ENCODE results near the gene TBC1D21. TPM values are rescaled to one million over a fixed set of nuclear protein-coding genes. Genes with fewer than 3 reads are reported as not detected.
A peak's percentile ranks its signal among the peaks of the same experiment; 100 is the strongest.

Gene TBC1D21
- total and polyA plus RNA-seq, 7 experiments from 2014 or later, result not detected

DNA sequence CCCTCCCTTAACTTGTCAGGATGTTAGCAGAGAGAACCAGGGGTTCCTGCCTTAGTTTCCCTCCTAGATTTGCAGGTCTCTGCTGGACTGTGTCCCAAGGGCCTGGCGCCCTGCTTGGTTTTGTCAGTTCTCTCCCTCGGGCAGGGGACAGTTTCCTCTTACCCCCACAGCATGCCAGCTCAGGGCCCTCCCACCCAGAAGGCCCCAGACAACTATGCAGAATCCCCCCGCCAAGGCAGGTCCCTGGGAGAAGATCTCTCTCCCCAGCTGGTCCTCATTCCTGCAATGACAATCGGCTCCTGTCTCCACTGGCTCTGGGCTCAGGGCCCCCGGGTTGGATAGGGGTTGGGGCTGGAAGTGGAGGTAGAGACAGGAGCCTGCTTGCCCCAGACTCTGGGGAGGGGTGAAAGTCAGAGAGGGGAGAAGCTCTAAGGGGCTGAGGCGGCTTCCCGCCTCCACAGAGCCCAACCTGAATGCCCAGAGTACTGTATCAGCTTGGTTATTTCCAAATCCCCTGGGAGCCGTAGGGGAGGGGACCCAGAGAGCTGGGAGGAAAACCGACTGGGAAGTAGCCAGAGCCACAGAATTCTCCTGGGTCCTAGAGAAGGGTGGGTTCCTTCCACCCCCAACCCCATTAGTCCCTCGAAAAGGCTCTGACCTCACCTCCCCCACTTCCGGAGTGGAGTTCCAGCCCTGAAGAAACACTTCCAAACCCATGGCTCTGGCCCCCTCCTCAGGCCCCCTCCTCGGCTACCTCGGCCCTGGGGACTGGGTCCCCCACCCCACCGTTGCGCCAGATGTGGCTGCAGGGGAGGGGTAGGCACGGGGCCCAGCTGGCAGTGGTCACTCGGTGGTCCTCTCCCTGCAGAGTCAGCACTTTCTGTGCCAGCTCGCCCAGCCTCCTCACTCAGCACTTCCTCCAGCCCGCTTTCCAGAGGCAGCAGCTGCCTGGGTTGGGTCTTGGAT is 49.1 kb downstream of the TBC1D21 start:
- peaks cover 0 to 6% (median 0%) of the 10 kb centered on the region in 5 donors for H3K27me3 Mint-ChIP-seq
- ChIA-PET POLR2A (no interaction called here), CTCF (interaction anchor here (1.7 to 1.9 kb wide), 2 partner anchors 14 to 42 kb away, joined by 4 to 7 read pairs; no protein-coding TSS in a partner anchor)
- Histone ChIP-seq H3K36me3 (ENCODE audit: control insufficient read depth in 2 of 3, insufficient read depth in 3 of 3, low read length in 3 of 3) (peaks cover 0 to 20% (median 0%) of the 10 kb centered on the region in 3 experiments), H3K9me3 (ENCODE audit: control insufficient read depth in 2 of 3, low read length in 3 of 3) (no peaks in the 10 kb centered on the region), H3K4me3 (ENCODE audit: low read length) (no peak overlapping the region), H3K27me3 (ENCODE audit: control insufficient read depth in 2 of 2, insufficient read depth in 2 of 2, low read length in 2 of 2) (no peaks in the 10 kb centered on the region), H3K4me1 (ENCODE audit: control insufficient read depth in 2 of 2, insufficient read depth in 2 of 2, low read length in 2 of 2) (peaks cover 16 to 30% of the 10 kb centered on the region in 2 donors), H3K27ac (ENCODE audit: low read depth, low read length) (no peak overlapping the region)
- no peak for DNase-seq
- H3K36me3 Mint-ChIP-seq, result peaks cover 20 to 30% (median 26%) of the 10 kb centered on the region in 5 donors
- ATAC-seq, result no peak
- peak overlapping the region in 3 of 9 donors; percentile 33 to 80 (median 67) for H3K27ac Mint-ChIP-seq
- peaks cover 4 to 17% (median 12%) of the 10 kb centered on the region in 11 donors for H3K9me3 Mint-ChIP-seq
- intact Hi-C loops (cut with micrococcal nuclease), result no loop called here
- H3K4me3 Mint-ChIP-seq, result no peak overlapping the region
- peaks cover 22 to 48% (median 38%) of the 10 kb centered on the region in 7 donors for H3K4me1 Mint-ChIP-seq

- Histone ChIP-seq H3K4me1 (ENCODE audit: control insufficient read depth in 2 of 2, insufficient read depth in 2 of 2, low read length in 2 of 2) (peaks cover 18 to 33% of the 10 kb centered on the region in 2 donors), H3K4me3 (ENCODE audit: low read length) (no peak overlapping the region), H3K36me3 (ENCODE audit: control insufficient read depth in 2 of 3, insufficient read depth in 3 of 3, low read length in 3 of 3) (peaks cover 0 to 15% (median 0%) of the 10 kb centered on the region in 3 experiments), H3K27ac (ENCODE audit: low read depth, low read length) (no peak overlapping the region), H3K27me3 (ENCODE audit: control insufficient read depth in 2 of 2, insufficient read depth in 2 of 2, low read length in 2 of 2) (no peaks in the 10 kb centered on the region), H3K9me3 (ENCODE audit: control insufficient read depth in 2 of 3, low read length in 3 of 3) (no peaks in the 10 kb centered on the region)
- intact Hi-C loops (cut with micrococcal nuclease), result no loop called here
- Mint-ChIP-seq H3K27me3 (peaks cover 0 to 6% (median 0%) of the 10 kb centered on the region in 5 donors), H3K9me3 (peaks cover 0 to 11% (median 7%) of the 10 kb centered on the region in 11 donors), H3K27ac (peak overlapping the region in 2 of 9 donors; percentile 80), H3K4me3 (no peak overlapping the region), H3K36me3 (peaks cover 15 to 24% (median 20%) of the 10 kb centered on the region in 5 donors), H3K4me1 (peaks cover 26 to 51% (median 40%) of the 10 kb centered on the region in 7 donors)
- DNase-seq (no peak), ATAC-seq (no peak)
- ChIA-PET POLR2A (no interaction called here), CTCF (interaction anchor here (0.5 to 1.9 kb wide), 2 partner anchors 17 to 41 kb away, joined by 4 read pairs; no protein-coding TSS in a partner anchor)
Measured at GRCh38 chr15:73923156-73923487, 49.8 kb downstream of the TBC1D21 start.

- intact Hi-C loops (cut with micrococcal nuclease), result no loop called here
- Histone ChIP-seq H3K4me1 (ENCODE audit: control insufficient read depth in 2 of 2, insufficient read depth in 2 of 2, low read length in 2 of 2) (peaks cover 21 to 34% of the 10 kb centered on the region in 2 donors), H3K4me3 (ENCODE audit: low read length) (no peak overlapping the region), H3K9me3 (ENCODE audit: control insufficient read depth in 2 of 3, low read length in 3 of 3) (no peaks in the 10 kb centered on the region), H3K36me3 (ENCODE audit: control insufficient read depth in 2 of 3, insufficient read depth in 3 of 3, low read length in 3 of 3) (peaks cover 0 to 11% (median 0%) of the 10 kb centered on the region in 3 experiments), H3K27ac (ENCODE audit: low read depth, low read length) (no peak overlapping the region), H3K27me3 (ENCODE audit: control insufficient read depth in 2 of 2, insufficient read depth in 2 of 2, low read length in 2 of 2) (no peaks in the 10 kb centered on the region)
- H3K36me3 Mint-ChIP-seq, result peaks cover 10 to 19% (median 15%) of the 10 kb centered on the region in 5 donors
- H3K9me3 Mint-ChIP-seq, result peaks cover 0 to 6% (median 4%) of the 10 kb centered on the region in 11 donors
- peak overlapping the region in 6 of 9 donors; percentile 15 to 80 (median 76) for H3K27ac Mint-ChIP-seq
- no peak for DNase-seq
- no peak for ATAC-seq
- ChIA-PET POLR2A (no interaction called here), CTCF (interaction anchor here (0.5 to 1.9 kb wide), 2 partner anchors 16 to 41 kb away, joined by 4 read pairs; no protein-coding TSS in a partner anchor)
- H3K27me3 Mint-ChIP-seq, result peaks cover 0 to 6% (median 0%) of the 10 kb centered on the region in 5 donors
- H3K4me3 Mint-ChIP-seq, result peak overlapping the region in 5 of 10 donors; percentile 2 to 46 (median 14)
- H3K4me1 Mint-ChIP-seq, result peaks cover 27 to 53% (median 43%) of the 10 kb centered on the region in 7 donors
Measured at GRCh38 chr15:73923488-73924164, 50.3 kb downstream of the TBC1D21 start.

DNA sequence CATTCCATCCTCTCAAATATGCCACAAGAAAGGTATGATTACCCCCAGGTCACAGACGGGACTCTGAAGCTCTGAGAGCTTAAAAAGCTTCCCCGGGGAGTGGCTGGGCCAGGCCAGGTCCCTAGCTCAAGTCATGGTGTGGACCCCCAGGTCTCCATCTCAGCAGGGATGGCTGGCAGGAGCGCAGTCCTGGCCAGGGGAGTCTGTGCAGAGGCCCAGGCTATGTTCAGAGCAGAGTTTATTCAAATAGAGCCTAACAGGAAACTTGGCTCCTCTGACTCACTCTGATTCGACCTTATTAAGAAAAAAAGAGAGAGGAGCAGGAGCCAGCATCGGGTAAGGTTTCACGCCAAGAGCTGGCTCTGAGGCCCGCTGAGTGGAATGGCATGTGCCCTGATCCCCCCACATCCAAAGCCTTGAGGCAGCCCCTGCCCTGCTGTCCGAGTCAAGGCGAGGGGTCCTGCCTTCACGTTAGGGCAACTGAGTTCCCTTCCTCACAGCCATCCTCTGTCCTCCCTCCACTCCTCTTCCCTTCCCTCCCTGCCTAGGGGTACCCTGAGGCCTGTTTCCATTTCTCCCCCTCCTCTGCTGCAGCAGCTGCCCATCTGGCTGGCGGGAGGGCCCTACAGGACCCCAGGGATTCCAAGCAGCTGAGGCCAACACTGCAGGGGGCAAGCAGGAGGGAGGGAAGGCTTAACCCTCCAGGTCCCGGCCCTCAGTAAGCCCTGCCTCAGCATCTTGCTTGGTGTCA is 51.0 kb downstream of the TBC1D21 start:
- DNase-seq, result peak in 1 of 9 donors; percentile 7
- H3K36me3 ChIP-seq (ENCODE audit: control insufficient read depth in 2 of 3, insufficient read depth in 3 of 3, low read length in 3 of 3), result peaks cover 0 to 5% (median 0%) of the 10 kb centered on the region in 3 experiments
- CTCF ChIA-PET, result interaction anchor here (1.9 kb wide), 1 partner anchor 40 kb away, joined by 4 read pairs; no protein-coding TSS in a partner anchor
- H3K9me3 ChIP-seq (ENCODE audit: control insufficient read depth in 2 of 3, low read length in 3 of 3), result no peaks in the 10 kb centered on the region
- intact Hi-C loops (cut with micrococcal nuclease), result no loop called here
- Mint-ChIP-seq H3K9me3 (no peaks in the 10 kb centered on the region), H3K27ac (peak overlapping the region in 7 of 9 donors; percentile 60 to 80 (median 78)), H3K36me3 (peaks cover 4 to 12% (median 9%) of the 10 kb centered on the region in 5 donors), H3K4me3 (peak overlapping the region in 6 of 10 donors; percentile 22 to 86 (median 46)), H3K27me3 (peaks cover 0 to 6% (median 0%) of the 10 kb centered on the region in 5 donors), H3K4me1 (peaks cover 29 to 61% (median 49%) of the 10 kb centered on the region in 7 donors)
- no peak overlapping the region for H3K4me3 ChIP-seq (ENCODE audit: low read length)
- peaks cover 21 to 34% of the 10 kb centered on the region in 2 donors for H3K4me1 ChIP-seq (ENCODE audit: control insufficient read depth in 2 of 2, insufficient read depth in 2 of 2, low read length in 2 of 2)
- no peaks in the 10 kb centered on the region for H3K27me3 ChIP-seq (ENCODE audit: control insufficient read depth in 2 of 2, insufficient read depth in 2 of 2, low read length in 2 of 2)
- POLR2A ChIA-PET, result no interaction called here
- H3K27ac ChIP-seq (ENCODE audit: low read depth, low read length), result peak overlapping the region; percentile 18
- ATAC-seq, result no peak

GRCh38 chr15:73925848-73926218 is 52.5 kb downstream of the TBC1D21 start:
- peak overlapping the region; percentile 29 to 86 (median 70) for H3K4me3 Mint-ChIP-seq
- Histone ChIP-seq H3K27me3 (ENCODE audit: control insufficient read depth in 2 of 2, insufficient read depth in 2 of 2, low read length in 2 of 2) (no peaks in the 10 kb centered on the region), H3K4me1 (ENCODE audit: control insufficient read depth in 2 of 2, insufficient read depth in 2 of 2, low read length in 2 of 2) (peaks cover 21 to 22% of the 10 kb centered on the region in 2 donors), H3K36me3 (ENCODE audit: control insufficient read depth in 2 of 3, insufficient read depth in 3 of 3, low read length in 3 of 3) (no peaks in the 10 kb centered on the region), H3K9me3 (ENCODE audit: control insufficient read depth in 2 of 3, low read length in 3 of 3) (no peaks in the 10 kb centered on the region), H3K4me3 (ENCODE audit: low read length) (no peak overlapping the region), H3K27ac (ENCODE audit: low read depth, low read length) (no peak overlapping the region)
- intact Hi-C loops (cut with micrococcal nuclease), result loop anchor here (5.0 kb wide), 3 partner anchors 36 to 1276 kb away; partner anchors contain the start of genes C15orf39 (in 1 of the 2) and TBC1D21 (in 1 of the 2)
- H3K4me1 Mint-ChIP-seq, result peaks cover 24 to 58% (median 45%) of the 10 kb centered on the region in 7 donors
- ChIA-PET CTCF (no interaction called here), POLR2A (no interaction called here)
- peak overlapping the region in 7 of 9 donors; percentile 3 to 73 (median 28) for H3K27ac Mint-ChIP-seq
- H3K9me3 Mint-ChIP-seq, result no peaks in the 10 kb centered on the region
- DNase-seq (no peak), ATAC-seq (no peak)
- H3K36me3 Mint-ChIP-seq, result no peaks in the 10 kb centered on the region
- peaks cover 0 to 6% (median 0%) of the 10 kb centered on the region in 5 donors for H3K27me3 Mint-ChIP-seq

Measured in naive thymus-derived CD4-positive, alpha-beta T cell (primary cell).